CD4-positive, alpha-beta T cell (primary cell): Measurements from ENCODE around the gene HOXA7. TPM values are rescaled to one million over a fixed set of nuclear protein-coding genes. Genes with fewer than 3 reads are reported as not detected.
A peak's percentile ranks its signal among the peaks of the same experiment; 100 is the strongest.

ENCODE experiments used
- ATAC-seq: fragments of 200-7000 bp; cut with Tn5 transposase; one replicate; pipeline ENCODE4 v1.10.0; 2022; ENCODE audit warnings: mild to moderate bottlenecking; ENCODE audit not compliant: poor library complexity
- CTCF ChIA-PET: fragments of 350-600 bp; sonication (Branson Sonifier 250); formaldehyde crosslinking; loops from one replicate; lab custom pipeline; 2021; ENCODE audit warnings: antibody characterized with exemption, inconsistent platforms; lab: Charles Lee
- POLR2A ChIA-PET: fragments of 350-600 bp; sonication (Branson Sonifier 250); formaldehyde crosslinking; loops from one replicate; lab custom pipeline; 2021; ENCODE audit warnings: antibody characterized with exemption, inconsistent platforms; lab: Charles Lee
- DNase-seq, 14 experiments: peaks; one replicate each; pipeline ENCODE4 v3.0.0-alpha.2; 2013 to 2020; ENCODE audit warnings: mixed read lengths in 2 of 14
- H3K27ac ChIP-seq, 2 donors: one replicate each; pipeline versions ENCODE4 v1.5.1 to v1.7.0; 2013; ENCODE audit warnings: low read length in 2 of 2, low read depth in 1 of 2, mild to moderate bottlenecking in 1 of 2
- H3K27me3 ChIP-seq, 2 experiments: 1 replicate in 1 of 2; 2 replicates in 1 of 2; pipeline versions ENCODE4 v1.6.1 to v1.7.0; 2013; ENCODE audit warnings: low read length in 2 of 2, control low read depth in 1 of 2, mild to moderate bottlenecking in 1 of 2, moderate library complexity in 1 of 2; ENCODE audit not compliant: insufficient read depth in 2 of 2, control insufficient read depth in 1 of 2
- H3K36me3 ChIP-seq: one replicate; pipeline ENCODE4 v1.6.1; 2013; ENCODE audit warnings: low read length, control low read depth; ENCODE audit not compliant: insufficient read depth
- H3K4me1 ChIP-seq: one replicate; pipeline ENCODE4 v1.6.1; 2013; ENCODE audit warnings: low read length, control low read depth; ENCODE audit not compliant: insufficient read depth
- H3K4me3 ChIP-seq: one replicate; pipeline ENCODE4 v1.5.1; 2013; ENCODE audit warnings: mild to moderate bottlenecking, low read length, moderate library complexity
- H3K9me3 ChIP-seq, 2 experiments: 1 replicate in 1 of 2; 2 replicates in 1 of 2; pipeline versions ENCODE4 v1.6.1 to v1.7.0; 2013; ENCODE audit warnings: low read length in 2 of 2, mild to moderate bottlenecking in 2 of 2, control low read depth in 1 of 2, moderate library complexity in 1 of 2; ENCODE audit not compliant: control insufficient read depth in 1 of 2, insufficient read depth in 1 of 2
- H3K27ac Mint-ChIP-seq: one replicate; pipeline ENCODE4 v1.8.0; 2020; ENCODE audit warnings: mixed read lengths
- H3K27me3 Mint-ChIP-seq: one replicate; pipeline ENCODE4 v1.8.0; 2021; ENCODE audit warnings: mixed read lengths
- H3K36me3 Mint-ChIP-seq: one replicate; pipeline ENCODE4 v1.8.0; 2021; ENCODE audit warnings: low read depth, mixed read lengths
- H3K4me1 Mint-ChIP-seq: one replicate; pipeline ENCODE4 v1.8.0; 2021; ENCODE audit warnings: low read depth, mixed read lengths
- H3K4me3 Mint-ChIP-seq: one replicate; pipeline ENCODE4 v1.8.0; 2020; ENCODE audit warnings: mild to moderate bottlenecking, mixed read lengths
- H3K9me3 Mint-ChIP-seq: one replicate; pipeline ENCODE4 v1.8.0; 2020; ENCODE audit warnings: mixed read lengths
- intact Hi-C, 2 experiments: fragments of 100-400 bp; cut with DNase I in 1 of 2; cut with micrococcal nuclease in 1 of 2; formaldehyde crosslinking; loops; one replicate each; pipeline versions ENCODE4 v1.15.1 to v1.9.0; 2023 to 2025; cut with DNase I, micrococcal nuclease
- total RNA-seq, 174 experiments: library from RNA in 2 of 174; stranded (reverse) in 2 of 174; gene quantifications; one replicate each; pipeline ENCODE4 v1.2.3 and lab custom pipeline; 2021 to 2026
- TF ChIP-seq, protein P1 (sequence below): fragments of 200-600 bp; IDR thresholded peaks from one replicate; pipeline ENCODE4 v1.8.0; 2022; ENCODE audit warnings: antibody characterized with exemption, mild to moderate bottlenecking

HOXA7 gene
- total RNA-seq, 2 experiments from 2014 or later = not detected

DNA sequence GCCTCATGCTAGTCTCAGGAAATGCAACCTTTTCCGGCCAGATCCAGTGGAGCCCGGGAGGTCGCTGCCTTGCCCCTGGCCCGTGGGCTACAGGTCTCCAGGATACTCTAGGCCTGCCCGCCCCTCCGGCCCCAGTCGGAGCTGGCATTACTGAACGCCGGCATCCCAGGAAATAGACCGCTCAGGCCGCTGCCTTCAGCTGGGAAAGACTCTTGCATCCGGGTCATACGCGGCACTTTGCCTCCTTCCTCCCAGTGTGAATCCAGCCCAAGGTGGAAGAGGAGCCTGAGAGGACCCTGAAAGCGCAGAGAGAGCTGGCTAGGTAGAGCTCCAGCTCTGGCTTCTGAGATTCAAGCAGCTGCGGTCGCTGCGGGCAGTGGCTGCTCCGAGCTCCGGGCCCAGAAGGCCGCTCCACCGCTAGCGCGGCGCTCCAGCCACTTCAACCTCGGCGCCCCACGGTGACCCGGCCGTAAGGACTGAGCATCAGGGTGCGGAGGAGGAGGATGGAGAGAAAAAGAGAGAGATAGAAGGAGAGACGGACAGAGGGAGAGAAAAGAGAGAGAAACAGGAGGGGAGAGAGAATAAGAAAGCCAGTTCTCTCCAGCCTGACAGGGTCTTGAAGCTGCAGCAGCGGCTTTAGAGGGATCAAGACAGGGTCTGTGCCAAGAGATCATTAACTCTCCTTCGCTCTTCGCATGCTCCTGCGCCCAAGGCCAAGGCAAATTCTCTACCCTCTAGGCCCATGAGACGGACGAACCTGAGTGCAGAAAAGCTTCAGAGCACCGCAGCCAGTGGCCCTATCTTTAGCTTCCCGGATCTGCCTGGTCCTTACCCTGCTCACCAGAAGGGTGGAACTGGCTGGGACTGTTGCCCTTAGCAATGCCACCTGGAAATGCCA, 19.4 kb upstream of the HOXA7 start:
- intact Hi-C loops = loop anchor here in 1 of 2 experiments (5.0 kb wide), 1 partner anchor 1224 kb away; no protein-coding TSS in a partner anchor
- H3K27ac ChIP-seq = no peak overlapping the region
- H3K4me1 Mint-ChIP-seq = peaks cover 27% of the 10 kb centered on the region
- no peak overlapping the region for H3K4me3 ChIP-seq
- H3K36me3 Mint-ChIP-seq = no peaks in the 10 kb centered on the region
- H3K4me3 Mint-ChIP-seq = no peak overlapping the region
- TF ChIP-seq, protein P1, sequence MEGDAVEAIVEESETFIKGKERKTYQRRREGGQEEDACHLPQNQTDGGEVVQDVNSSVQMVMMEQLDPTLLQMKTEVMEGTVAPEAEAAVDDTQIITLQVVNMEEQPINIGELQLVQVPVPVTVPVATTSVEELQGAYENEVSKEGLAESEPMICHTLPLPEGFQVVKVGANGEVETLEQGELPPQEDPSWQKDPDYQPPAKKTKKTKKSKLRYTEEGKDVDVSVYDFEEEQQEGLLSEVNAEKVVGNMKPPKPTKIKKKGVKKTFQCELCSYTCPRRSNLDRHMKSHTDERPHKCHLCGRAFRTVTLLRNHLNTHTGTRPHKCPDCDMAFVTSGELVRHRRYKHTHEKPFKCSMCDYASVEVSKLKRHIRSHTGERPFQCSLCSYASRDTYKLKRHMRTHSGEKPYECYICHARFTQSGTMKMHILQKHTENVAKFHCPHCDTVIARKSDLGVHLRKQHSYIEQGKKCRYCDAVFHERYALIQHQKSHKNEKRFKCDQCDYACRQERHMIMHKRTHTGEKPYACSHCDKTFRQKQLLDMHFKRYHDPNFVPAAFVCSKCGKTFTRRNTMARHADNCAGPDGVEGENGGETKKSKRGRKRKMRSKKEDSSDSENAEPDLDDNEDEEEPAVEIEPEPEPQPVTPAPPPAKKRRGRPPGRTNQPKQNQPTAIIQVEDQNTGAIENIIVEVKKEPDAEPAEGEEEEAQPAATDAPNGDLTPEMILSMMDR = no peak
- DNase-seq (peak in 2 of 14 experiments; percentile 10 to 27), ATAC-seq (no peak)
- ChIA-PET POLR2A (interaction anchor here (1.0 kb wide), 2 partner anchors 9 to 10 kb away, joined by 3 read pairs; partner anchors contain the start of gene HOXA11), CTCF (interaction anchor here (1.2 to 2.2 kb wide), 2 partner anchors 25 to 1281 kb away, joined by 3 to 8 read pairs; no protein-coding TSS in a partner anchor)
- peaks cover 86% of the 10 kb centered on the region for H3K27me3 Mint-ChIP-seq
- H3K9me3 Mint-ChIP-seq = no peaks in the 10 kb centered on the region
- no peaks in the 10 kb centered on the region for H3K36me3 ChIP-seq
- peaks cover 5 to 56% of the 10 kb centered on the region in 2 experiments for H3K9me3 ChIP-seq
- H3K27ac Mint-ChIP-seq = no peak overlapping the region
- H3K27me3 ChIP-seq = peaks cover 76 to 95% of the 10 kb centered on the region in 2 experiments
- peaks cover 45% of the 10 kb centered on the region for H3K4me1 ChIP-seq

DNA sequence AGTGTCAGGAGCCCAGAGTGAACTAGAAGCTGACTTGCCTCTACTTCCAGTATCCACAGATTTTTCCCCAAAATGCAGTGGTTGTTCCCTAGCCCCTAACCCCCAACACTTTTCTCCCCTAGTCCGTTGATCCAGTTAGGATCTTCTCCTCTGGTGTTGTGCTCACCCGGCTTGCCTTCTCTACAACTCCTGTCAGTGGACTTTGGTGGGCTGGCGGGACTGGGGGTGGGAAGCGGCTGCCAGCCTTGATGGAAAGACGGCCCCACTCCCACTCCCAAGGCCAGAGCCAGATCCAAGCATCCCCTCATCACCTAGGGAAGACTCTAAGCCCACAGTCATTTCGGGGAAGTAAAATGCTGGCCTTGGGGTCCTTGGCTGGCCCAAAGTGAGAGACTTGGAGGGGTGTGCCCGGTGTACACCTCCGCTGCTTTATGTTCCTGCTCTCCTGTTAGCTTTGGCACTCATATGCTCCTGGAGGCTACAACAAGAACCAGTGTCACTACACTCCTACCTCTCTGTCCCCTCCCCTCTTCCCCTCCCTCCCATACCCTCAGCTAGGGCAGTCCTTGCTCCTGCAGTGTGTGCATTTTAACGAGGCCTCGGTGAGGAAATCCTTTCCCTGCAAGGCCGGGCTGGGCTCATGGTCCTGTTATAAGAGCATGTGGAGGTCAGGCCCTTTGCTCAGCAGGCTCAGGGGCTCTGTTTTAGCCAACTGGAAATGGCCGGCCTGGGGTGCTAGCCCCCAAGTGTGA, 18.6 kb upstream of the HOXA7 start:
- Histone ChIP-seq H3K36me3 (no peaks in the 10 kb centered on the region), H3K4me3 (no peak overlapping the region), H3K27me3 (peaks cover 73 to 95% of the 10 kb centered on the region in 2 experiments), H3K4me1 (peaks cover 47% of the 10 kb centered on the region), H3K9me3 (peaks cover 5 to 50% of the 10 kb centered on the region in 2 experiments), H3K27ac (no peak overlapping the region)
- POLR2A ChIA-PET = interaction anchor here (0.7 kb wide), 1 partner anchor 9 kb away, joined by 3 read pairs; no protein-coding TSS in a partner anchor
- Mint-ChIP-seq H3K27ac (no peak overlapping the region), H3K36me3 (no peaks in the 10 kb centered on the region), H3K4me3 (peak overlapping the region; percentile 65), H3K9me3 (no peaks in the 10 kb centered on the region), H3K27me3 (peaks cover 88% of the 10 kb centered on the region), H3K4me1 (peaks cover 33% of the 10 kb centered on the region)
- DNase-seq (peak in 3 of 14 experiments; percentile 0 to 32 (median 6)), ATAC-seq (no peak)
- CTCF ChIA-PET = interaction anchor here (0.9 kb wide), 1 partner anchor 24 kb away, joined by 3 read pairs; no protein-coding TSS in a partner anchor
- TF ChIP-seq, protein P1 = no peak
- intact Hi-C loops = loop anchor here in 1 of 2 experiments (5.0 kb wide), 1 partner anchor 1223 kb away; no protein-coding TSS in a partner anchor
